Stimulated activated CD4-positive, alpha-beta T cell treated with anti-CD3 and anti-CD28 coated beads, Interleukin-1b, Interleukin-23, amount 100 ng/mL, for 24 hours (primary cell): ENCODE data around the gene KMT2D.

Experiments
- DNase-seq, 4 experiments: peaks; one replicate each; pipeline ENCODE4 v3.0.0-alpha.2; 2020; ENCODE audit warnings: low read depth in 4 of 4, low spot score in 1 of 4

Gene KMT2D

GRCh38 chr12:49054524-49054923, 6.1 kb downstream of the KMT2D start:
- no peak for DNase-seq

- no peak for DNase-seq
Measured at GRCh38 chr12:49054096-49054495, 6.5 kb downstream of the KMT2D start.

GRCh38 chr12:49052451-49053208, 8.0 kb downstream of the KMT2D start:
- no peak for DNase-seq

GRCh38 chr12:49051777-49052438, 8.7 kb downstream of the KMT2D start:
- DNase-seq: no peak

GRCh38 chr12:49051373-49051764, 9.2 kb downstream of the KMT2D start:
- no peak for DNase-seq

GRCh38 chr12:49050507-49051372, 9.9 kb downstream of the KMT2D start:
- DNase-seq: no peak

- no peak for DNase-seq
Measured at GRCh38 chr12:49049566-49050224, 10.9 kb downstream of the KMT2D start.

- DNase-seq: no peak
Measured at GRCh38 chr12:49048953-49049352, 11.6 kb downstream of the KMT2D start.

- DNase-seq: no peak
Measured at GRCh38 chr12:49046129-49046895, 14.3 kb downstream of the KMT2D start.

GRCh38 chr12:49044660-49045059, 15.9 kb downstream of the KMT2D start:
- DNase-seq: no peak

GRCh38 chr12:49043856-49044258, 16.7 kb downstream of the KMT2D start:
- peak; percentile 62 to 70 (median 68) for DNase-seq

GRCh38 chr12:49043241-49043640, 17.4 kb downstream of the KMT2D start:
- DNase-seq: no peak

GRCh38 chr12:49041881-49042484, 18.6 kb downstream of the KMT2D start:
- no peak for DNase-seq

GRCh38 chr12:49041036-49041880, 19.3 kb downstream of the KMT2D start:
- no peak for DNase-seq

- DNase-seq: no peak
Measured at GRCh38 chr12:49040364-49040855, 20.2 kb downstream of the KMT2D start.

- no peak for DNase-seq
Measured at GRCh38 chr12:49039421-49040363, 20.9 kb downstream of the KMT2D start.

GRCh38 chr12:49038291-49038955, 22.2 kb downstream of the KMT2D start:
- no peak for DNase-seq

- no peak for DNase-seq
Measured at GRCh38 chr12:49037947-49038237, 22.7 kb downstream of the KMT2D start.
